Measurements from ENCODE around the gene ZNF407. TPM values are rescaled to one million over a fixed set of nuclear protein-coding genes. Genes with fewer than 3 reads are reported as not detected.

The ZNF407 gene
- total RNA-seq, 2 donors from 2014 or later, result 13.0 to 13.9 TPM

- DNase-seq (no peak), ATAC-seq (no peak)
- intact Hi-C loops (cut with DNase I, micrococcal nuclease), result no loop called here
These were observed 397.7 kb downstream of the ZNF407 start for GRCh38 chr18:74995419-74995736.

DNA sequence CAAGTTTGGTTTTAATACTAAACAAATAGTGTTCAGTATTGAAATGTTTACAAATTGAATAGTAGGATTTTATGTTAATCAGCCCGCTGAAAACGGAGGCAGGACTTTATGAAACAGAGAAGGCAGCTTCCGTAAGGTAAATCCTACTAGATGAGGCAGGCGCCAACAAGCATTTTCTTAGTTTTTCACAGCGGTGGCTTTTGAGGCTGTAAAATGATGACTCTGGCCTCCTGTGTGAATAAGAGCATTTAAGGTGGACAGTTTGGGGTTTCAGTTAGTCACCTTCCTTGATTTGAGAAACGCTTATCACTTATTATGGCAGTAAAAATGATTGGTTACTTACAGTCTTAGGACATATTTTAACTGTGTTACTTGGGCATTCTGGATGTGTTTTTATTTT, 398.4 kb downstream of the ZNF407 start:
- intact Hi-C loops (cut with DNase I, micrococcal nuclease), result no loop called here
- DNase-seq (no peak), ATAC-seq (no peak)

DNA sequence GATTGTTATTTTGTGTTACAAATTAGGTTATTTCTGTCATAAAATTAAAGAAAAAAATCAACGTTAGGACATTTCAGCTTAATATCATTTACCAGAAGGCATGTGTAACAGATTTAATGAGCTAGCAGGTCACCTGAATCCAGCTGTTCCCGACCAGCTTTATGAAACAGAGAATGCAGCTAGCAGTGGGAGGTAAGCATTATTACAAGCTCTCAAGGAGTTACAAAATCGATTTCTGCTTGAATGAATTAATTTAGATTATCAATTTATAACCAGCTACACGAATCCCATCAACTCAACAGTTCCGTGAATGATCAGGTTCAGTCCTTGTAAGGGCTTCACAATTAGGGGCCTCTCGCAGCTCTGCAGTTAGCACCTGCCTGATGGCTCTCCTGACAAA, 399.3 kb downstream of the ZNF407 start:
- DNase-seq, result no peak
- intact Hi-C loops (cut with DNase I, micrococcal nuclease), result no loop called here
- no peak for ATAC-seq

- DNase-seq, result no peak
- ATAC-seq, result no peak
- intact Hi-C loops (cut with DNase I, micrococcal nuclease), result no loop called here
These were observed 403.2 kb downstream of the ZNF407 start for GRCh38 chr18:75000920-75001319.

DNA sequence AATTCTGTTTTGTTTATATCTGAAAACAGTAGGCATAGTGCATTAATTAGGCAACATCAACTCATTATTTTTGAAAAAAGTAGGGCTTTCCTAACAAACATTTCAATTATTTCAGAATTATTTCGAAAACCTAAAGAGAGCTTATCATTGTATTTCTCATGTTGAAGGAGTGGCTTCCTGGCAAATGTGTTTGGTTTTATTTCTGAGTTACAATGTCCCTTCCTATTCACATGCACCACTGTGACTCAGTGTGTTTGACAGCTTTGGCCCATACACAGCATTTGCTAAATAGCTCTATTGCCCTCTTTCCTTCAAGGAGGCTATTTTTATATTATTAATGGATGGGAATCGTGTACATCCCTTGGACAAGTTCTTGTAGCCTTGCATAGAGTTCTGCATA, 405.4 kb downstream of the ZNF407 start:
- intact Hi-C loops (cut with DNase I, micrococcal nuclease), result no loop called here
- ATAC-seq (no peak), DNase-seq (no peak)

DNA sequence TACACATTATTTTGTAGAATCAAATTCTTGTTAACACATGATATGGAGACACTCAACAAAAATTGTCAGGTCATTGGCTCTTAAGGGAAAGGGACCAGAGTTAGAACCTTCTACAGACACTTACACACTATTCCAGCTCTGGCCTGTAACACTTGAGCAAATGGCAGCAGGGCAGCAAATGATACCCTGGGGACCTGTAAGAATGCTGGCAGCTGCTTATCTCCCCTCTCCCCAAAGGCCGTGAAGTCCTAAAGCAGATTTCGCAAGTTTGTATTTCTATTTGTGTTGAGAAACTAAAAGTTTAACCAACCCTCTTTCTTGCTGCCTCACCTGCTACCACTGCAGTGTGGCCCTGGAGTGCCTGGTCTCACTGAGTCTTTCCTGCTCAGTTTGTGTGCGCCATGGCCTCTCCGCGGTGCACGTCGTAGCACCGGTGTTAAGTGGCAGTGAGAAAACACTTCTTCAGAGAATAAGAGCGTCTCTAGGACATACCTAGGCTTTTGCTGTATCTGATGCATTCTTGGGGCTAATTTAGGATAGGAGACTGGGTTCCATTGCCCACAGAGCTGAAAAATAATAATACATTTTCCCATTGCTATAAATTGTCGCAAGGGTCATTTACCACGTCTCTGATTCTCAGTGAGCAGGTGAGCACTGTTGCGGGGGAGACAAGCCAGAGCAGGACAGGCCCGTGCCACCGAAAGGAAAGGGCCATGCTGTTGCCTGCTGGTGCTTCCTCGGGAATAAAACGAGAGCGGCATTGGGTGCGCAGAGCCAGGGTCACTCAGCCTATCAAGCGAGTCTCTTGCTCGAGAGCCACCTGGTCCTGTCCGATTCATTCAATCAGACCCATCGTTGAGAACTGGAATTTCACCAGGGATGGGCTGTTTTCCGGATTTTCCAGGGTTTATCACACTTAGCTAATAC, 406.4 kb downstream of the ZNF407 start:
- DNase-seq (no peak), ATAC-seq (no peak)
- intact Hi-C loops (cut with DNase I, micrococcal nuclease), result no loop called here

DNA sequence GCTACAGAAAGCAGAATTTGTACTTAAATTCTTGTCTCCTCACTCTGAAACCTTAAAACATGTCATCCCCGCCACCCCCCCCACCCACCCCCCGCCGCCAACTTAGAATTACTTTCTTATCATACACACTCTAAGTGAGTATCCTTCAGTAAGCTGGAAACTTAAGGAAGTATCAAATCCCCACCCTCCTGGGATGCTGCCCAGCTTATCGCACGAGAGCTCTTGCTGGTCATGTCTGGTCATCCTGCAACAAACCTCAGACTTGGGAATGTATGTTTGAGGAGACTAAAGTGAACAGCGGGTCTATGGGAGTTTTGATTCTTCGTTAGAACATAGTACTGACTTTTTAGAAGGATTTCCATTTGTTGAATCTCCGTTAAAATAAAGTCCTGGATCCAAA, 408.0 kb downstream of the ZNF407 start:
- DNase-seq, result no peak
- intact Hi-C loops (cut with DNase I, micrococcal nuclease), result no loop called here
- ATAC-seq, result no peak

DNA sequence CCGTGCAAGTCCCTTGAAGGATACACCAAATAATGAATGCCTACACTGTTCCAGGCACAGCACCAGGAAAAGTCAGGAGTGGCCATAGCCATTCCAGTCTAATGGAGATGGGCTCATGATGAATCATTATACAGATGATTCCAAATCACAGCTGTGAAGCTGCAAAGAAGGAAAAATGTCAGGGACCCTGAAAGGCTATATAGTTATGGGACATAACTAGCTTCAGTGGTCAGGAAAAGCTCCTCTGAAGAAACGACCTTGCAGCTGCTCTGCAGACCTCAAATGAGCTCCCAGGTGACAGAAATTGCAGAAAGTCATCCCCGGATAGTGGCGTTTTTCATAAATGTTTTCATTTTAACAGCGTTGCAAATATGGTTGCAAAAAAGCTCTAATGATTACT, 410.5 kb downstream of the ZNF407 start:
- intact Hi-C loops (cut with DNase I, micrococcal nuclease), result no loop called here
- DNase-seq (no peak), ATAC-seq (no peak)

- intact Hi-C loops (cut with DNase I, micrococcal nuclease), result no loop called here
- ATAC-seq (no peak), DNase-seq (no peak)
These were observed 411.6 kb downstream of the ZNF407 start for GRCh38 chr18:75009296-75009695.

- DNase-seq, result no peak
- intact Hi-C loops (cut with DNase I, micrococcal nuclease), result no loop called here
- ATAC-seq, result no peak
These were observed 412.2 kb downstream of the ZNF407 start for GRCh38 chr18:75009878-75010277.

- intact Hi-C loops (cut with DNase I, micrococcal nuclease), result no loop called here
- no peak for ATAC-seq
- DNase-seq, result no peak
These were observed 412.6 kb downstream of the ZNF407 start for GRCh38 chr18:75010278-75010677.

GRCh38 chr18:75010689-75011088, 413.0 kb downstream of the ZNF407 start:
- DNase-seq (no peak), ATAC-seq (no peak)
- intact Hi-C loops (cut with DNase I, micrococcal nuclease), result no loop called here

DNA sequence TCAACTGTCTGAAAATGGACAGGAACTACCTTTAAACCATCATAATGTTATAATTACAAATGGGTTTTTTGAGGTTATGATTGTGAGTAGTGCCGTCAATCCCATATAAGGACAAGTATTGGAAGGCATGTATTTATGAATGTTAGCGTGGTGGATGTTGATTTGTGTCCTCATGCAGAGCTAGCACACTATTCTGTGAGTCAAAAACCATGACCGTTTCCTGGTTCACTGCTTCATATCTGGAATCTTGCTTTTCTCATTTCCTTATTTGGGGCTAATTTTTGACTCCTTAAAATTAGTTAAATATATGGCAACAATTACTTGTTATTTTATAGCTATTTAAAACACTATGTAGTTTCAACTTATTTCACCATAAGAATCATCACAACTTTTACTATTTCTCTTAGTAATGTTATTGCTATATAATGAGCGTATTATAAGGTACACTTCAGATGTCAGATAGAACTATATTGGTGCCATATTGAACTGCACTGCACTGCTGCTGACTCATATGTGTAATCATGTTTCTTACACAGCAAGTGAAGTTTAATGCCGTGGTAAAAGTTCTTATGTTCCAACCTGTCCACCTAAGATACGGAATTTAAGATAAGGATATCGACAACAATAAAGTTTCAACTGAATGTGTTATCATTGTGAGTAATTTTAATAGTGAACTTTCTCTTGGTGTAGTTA, 418.5 kb downstream of the ZNF407 start:
- no peak for DNase-seq
- intact Hi-C loops (cut with DNase I, micrococcal nuclease), result no loop called here
- ATAC-seq, result no peak

- ATAC-seq (no peak), DNase-seq (no peak)
- intact Hi-C loops (cut with DNase I, micrococcal nuclease), result no loop called here
These were observed 425.8 kb downstream of the ZNF407 start for GRCh38 chr18:75023473-75023872.

DNA sequence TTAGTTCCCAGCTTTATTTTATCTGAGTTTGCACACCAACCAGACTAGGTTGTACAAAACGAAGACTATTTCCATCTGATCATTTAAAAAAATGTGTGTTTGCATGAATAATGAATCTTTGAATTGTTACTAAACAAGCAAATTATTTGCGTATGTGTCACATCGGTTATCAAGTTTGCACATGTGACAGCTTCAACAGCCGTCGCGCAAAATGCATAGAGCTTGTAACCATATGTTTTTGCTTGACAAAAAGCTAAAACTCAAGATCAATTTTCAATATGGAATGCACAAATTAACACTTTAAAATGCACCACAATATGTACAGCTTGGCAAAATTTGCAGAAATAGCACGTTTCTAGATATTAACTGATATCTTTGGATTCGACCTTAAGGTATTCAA, 427.2 kb downstream of the ZNF407 start:
- ATAC-seq (no peak), DNase-seq (no peak)
- intact Hi-C loops (cut with DNase I, micrococcal nuclease), result no loop called here

- DNase-seq (no peak), ATAC-seq (no peak)
- intact Hi-C loops (cut with DNase I, micrococcal nuclease), result no loop called here
These were observed 427.9 kb downstream of the ZNF407 start for GRCh38 chr18:75025573-75025972.

DNA sequence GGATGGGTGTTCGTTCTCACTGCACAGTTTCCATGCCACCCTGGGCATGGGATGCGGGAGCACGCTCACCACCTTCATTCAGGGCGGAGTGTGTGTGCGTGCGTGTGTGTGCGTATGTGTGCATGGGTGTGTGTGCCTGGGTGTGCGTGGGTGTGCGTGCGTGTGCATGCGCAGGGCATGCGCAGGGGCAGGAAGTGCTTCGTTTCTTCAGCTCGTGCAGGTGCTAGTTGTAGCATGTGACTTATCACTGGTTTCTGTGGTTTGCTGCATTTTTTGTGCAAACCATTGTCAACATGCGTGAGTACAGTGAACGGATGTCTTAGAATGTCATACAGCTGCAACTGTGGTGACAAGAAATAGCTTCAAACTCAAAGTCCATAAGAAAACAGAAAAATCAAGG, 431.8 kb downstream of the ZNF407 start:
- DNase-seq (no peak), ATAC-seq (no peak)
- intact Hi-C loops (cut with DNase I, micrococcal nuclease), result no loop called here

- ATAC-seq (no peak), DNase-seq (no peak)
- intact Hi-C loops (cut with DNase I, micrococcal nuclease), result no loop called here
These were observed 434.1 kb downstream of the ZNF407 start for GRCh38 chr18:75031717-75032317.

GRCh38 chr18:75033516-75033915, 435.8 kb downstream of the ZNF407 start:
- intact Hi-C loops (cut with DNase I, micrococcal nuclease), result no loop called here
- ATAC-seq, result no peak
- no peak for DNase-seq

- no peak for ATAC-seq
- intact Hi-C loops (cut with DNase I, micrococcal nuclease), result no loop called here
- no peak for DNase-seq
These were observed 437.3 kb downstream of the ZNF407 start for GRCh38 chr18:75034937-75035336.

Data from left colon (tissue), 2 donors.